ENCODE data around the gene MAFG.

GRCh38 chr17:81921537-81921862 is 6.0 kb downstream of the MAFG start:
- TF ChIP-seq, protein P1, sequence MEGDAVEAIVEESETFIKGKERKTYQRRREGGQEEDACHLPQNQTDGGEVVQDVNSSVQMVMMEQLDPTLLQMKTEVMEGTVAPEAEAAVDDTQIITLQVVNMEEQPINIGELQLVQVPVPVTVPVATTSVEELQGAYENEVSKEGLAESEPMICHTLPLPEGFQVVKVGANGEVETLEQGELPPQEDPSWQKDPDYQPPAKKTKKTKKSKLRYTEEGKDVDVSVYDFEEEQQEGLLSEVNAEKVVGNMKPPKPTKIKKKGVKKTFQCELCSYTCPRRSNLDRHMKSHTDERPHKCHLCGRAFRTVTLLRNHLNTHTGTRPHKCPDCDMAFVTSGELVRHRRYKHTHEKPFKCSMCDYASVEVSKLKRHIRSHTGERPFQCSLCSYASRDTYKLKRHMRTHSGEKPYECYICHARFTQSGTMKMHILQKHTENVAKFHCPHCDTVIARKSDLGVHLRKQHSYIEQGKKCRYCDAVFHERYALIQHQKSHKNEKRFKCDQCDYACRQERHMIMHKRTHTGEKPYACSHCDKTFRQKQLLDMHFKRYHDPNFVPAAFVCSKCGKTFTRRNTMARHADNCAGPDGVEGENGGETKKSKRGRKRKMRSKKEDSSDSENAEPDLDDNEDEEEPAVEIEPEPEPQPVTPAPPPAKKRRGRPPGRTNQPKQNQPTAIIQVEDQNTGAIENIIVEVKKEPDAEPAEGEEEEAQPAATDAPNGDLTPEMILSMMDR (tag by site-specific recombination; IDR thresholded peaks at IDR 0.05): no peak
- TF ChIP-seq HOXA7 (CRISPR knock-in tag; IDR thresholded peaks at IDR 0.05; ENCODE audit: borderline replicate concordance): no peak
- TF ChIP-seq GLI4 (tag by site-specific recombination; IDR thresholded peaks at IDR 0.05): no peak
- TF ChIP-seq, protein P2, sequence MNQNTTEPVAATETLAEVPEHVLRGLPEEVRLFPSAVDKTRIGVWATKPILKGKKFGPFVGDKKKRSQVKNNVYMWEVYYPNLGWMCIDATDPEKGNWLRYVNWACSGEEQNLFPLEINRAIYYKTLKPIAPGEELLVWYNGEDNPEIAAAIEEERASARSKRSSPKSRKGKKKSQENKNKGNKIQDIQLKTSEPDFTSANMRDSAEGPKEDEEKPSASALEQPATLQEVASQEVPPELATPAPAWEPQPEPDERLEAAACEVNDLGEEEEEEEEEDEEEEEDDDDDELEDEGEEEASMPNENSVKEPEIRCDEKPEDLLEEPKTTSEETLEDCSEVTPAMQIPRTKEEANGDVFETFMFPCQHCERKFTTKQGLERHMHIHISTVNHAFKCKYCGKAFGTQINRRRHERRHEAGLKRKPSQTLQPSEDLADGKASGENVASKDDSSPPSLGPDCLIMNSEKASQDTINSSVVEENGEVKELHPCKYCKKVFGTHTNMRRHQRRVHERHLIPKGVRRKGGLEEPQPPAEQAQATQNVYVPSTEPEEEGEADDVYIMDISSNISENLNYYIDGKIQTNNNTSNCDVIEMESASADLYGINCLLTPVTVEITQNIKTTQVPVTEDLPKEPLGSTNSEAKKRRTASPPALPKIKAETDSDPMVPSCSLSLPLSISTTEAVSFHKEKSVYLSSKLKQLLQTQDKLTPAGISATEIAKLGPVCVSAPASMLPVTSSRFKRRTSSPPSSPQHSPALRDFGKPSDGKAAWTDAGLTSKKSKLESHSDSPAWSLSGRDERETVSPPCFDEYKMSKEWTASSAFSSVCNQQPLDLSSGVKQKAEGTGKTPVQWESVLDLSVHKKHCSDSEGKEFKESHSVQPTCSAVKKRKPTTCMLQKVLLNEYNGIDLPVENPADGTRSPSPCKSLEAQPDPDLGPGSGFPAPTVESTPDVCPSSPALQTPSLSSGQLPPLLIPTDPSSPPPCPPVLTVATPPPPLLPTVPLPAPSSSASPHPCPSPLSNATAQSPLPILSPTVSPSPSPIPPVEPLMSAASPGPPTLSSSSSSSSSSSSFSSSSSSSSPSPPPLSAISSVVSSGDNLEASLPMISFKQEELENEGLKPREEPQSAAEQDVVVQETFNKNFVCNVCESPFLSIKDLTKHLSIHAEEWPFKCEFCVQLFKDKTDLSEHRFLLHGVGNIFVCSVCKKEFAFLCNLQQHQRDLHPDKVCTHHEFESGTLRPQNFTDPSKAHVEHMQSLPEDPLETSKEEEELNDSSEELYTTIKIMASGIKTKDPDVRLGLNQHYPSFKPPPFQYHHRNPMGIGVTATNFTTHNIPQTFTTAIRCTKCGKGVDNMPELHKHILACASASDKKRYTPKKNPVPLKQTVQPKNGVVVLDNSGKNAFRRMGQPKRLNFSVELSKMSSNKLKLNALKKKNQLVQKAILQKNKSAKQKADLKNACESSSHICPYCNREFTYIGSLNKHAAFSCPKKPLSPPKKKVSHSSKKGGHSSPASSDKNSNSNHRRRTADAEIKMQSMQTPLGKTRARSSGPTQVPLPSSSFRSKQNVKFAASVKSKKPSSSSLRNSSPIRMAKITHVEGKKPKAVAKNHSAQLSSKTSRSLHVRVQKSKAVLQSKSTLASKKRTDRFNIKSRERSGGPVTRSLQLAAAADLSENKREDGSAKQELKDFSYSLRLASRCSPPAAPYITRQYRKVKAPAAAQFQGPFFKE (tag by site-specific recombination; IDR thresholded peaks at IDR 0.05; ENCODE audit: borderline replicate concordance): no peak
